CD14-positive monocyte (primary cell): ENCODE measurements around the gene ADGRE1. TPM values are rescaled to one million over a fixed set of nuclear protein-coding genes. Genes with fewer than 3 reads are reported as not detected.

Experiments
- DNase-seq, 3 donors: peaks; one replicate each; pipeline ENCODE4 v3.0.0-alpha.2; 2011 to 2022
- H2AFZ ChIP-seq: 2 replicates; pipeline ENCODE4 v1.6.0; 2012; ENCODE audit warnings: mild to moderate bottlenecking, low read depth, low read length, inconsistent platforms; ENCODE audit not compliant: insufficient read depth, poor library complexity, severe bottlenecking
- H3K27ac ChIP-seq, 2 donors: 1 replicate in 1 of 2; 2 replicates in 1 of 2; pipeline ENCODE4 v1.5.1; 2012 to 2013; ENCODE audit warnings: low read length in 2 of 2, control low read depth in 1 of 2, inconsistent platforms in 1 of 2, low read depth in 1 of 2, mild to moderate bottlenecking in 1 of 2
- H3K27me3 ChIP-seq, 2 donors: one replicate each; pipeline versions ENCODE4 v1.6.0 to v1.6.1; 2011 to 2013; ENCODE audit warnings: low read length in 2 of 2; ENCODE audit not compliant: control insufficient read depth in 2 of 2, insufficient read depth in 2 of 2
- H3K36me3 ChIP-seq, 2 donors: replicated peaks in 1 of 2; 1 replicate in 1 of 2; 2 replicates in 1 of 2; pipeline versions ENCODE4 v1.5.1 to v1.6.1; 2012 to 2013; ENCODE audit warnings: low read length in 2 of 2, control low read depth in 1 of 2, inconsistent platforms in 1 of 2, mild to moderate bottlenecking in 1 of 2; ENCODE audit not compliant: insufficient read depth in 2 of 2, control insufficient read depth in 1 of 2
- H3K4me1 ChIP-seq, 2 donors: 1 replicate in 1 of 2; 2 replicates in 1 of 2; pipeline versions ENCODE4 v1.5.1 to v1.6.1; 2012 to 2013; ENCODE audit warnings: low read length in 2 of 2, control low read depth in 1 of 2, inconsistent platforms in 1 of 2, mild to moderate bottlenecking in 1 of 2, moderate library complexity in 1 of 2; ENCODE audit not compliant: insufficient read depth in 2 of 2, control insufficient read depth in 1 of 2
- H3K4me2 ChIP-seq: replicated peaks from 2 replicates; pipeline ENCODE3; 2012; ENCODE audit warnings: low read length, moderate library complexity, mild to moderate bottlenecking; ENCODE audit not compliant: poor library complexity, severe bottlenecking; ENCODE audit errors: extremely low read depth
- H3K4me3 ChIP-seq, 3 experiments: fragments of 200-600 bp in 1 of 3; sonication (generic) in 1 of 3; replicated peaks in 1 of 3; 1 replicate in 2 of 3; 2 replicates in 1 of 3; pipeline ENCODE4 v1.5.1; 2011 to 2013; ENCODE audit warnings: low read length in 3 of 3, mild to moderate bottlenecking in 3 of 3, control low read depth in 2 of 3, low read depth in 2 of 3, inconsistent platforms in 1 of 3, moderate library complexity in 1 of 3
- H3K79me2 ChIP-seq: 2 replicates; pipeline ENCODE4 v1.6.0; 2012; ENCODE audit warnings: mild to moderate bottlenecking, control low read depth, inconsistent platforms, low read length, moderate library complexity; ENCODE audit not compliant: insufficient read depth
- H3K9ac ChIP-seq: 2 replicates; pipeline ENCODE4 v1.6.0; 2017; ENCODE audit warnings: low read length, mild to moderate bottlenecking; ENCODE audit not compliant: insufficient read depth, poor library complexity, severe bottlenecking
- H3K9me3 ChIP-seq, 2 donors: replicated peaks in 1 of 2; 1 replicate in 1 of 2; 2 replicates in 1 of 2; pipeline versions ENCODE4 v1.5.1 to v1.6.1; 2012 to 2013; ENCODE audit warnings: low read length in 2 of 2, control low read depth in 1 of 2; ENCODE audit not compliant: control insufficient read depth in 1 of 2, insufficient read depth in 1 of 2
- H4K20me1 ChIP-seq: 2 replicates; pipeline ENCODE4 v1.6.0; 2012; ENCODE audit warnings: mild to moderate bottlenecking, low read length, control low read depth, moderate library complexity; ENCODE audit not compliant: insufficient read depth
- H3K27ac Mint-ChIP-seq, 7 donors: one replicate each; pipeline ENCODE4 v1.8.0; 2020; ENCODE audit warnings: mild to moderate bottlenecking in 7 of 7, mixed read lengths in 7 of 7, moderate library complexity in 6 of 7, inconsistent platforms in 2 of 7
- H3K27me3 Mint-ChIP-seq, 3 donors: one replicate each; pipeline ENCODE4 v1.8.0; 2021 to 2022; ENCODE audit warnings: low read depth in 3 of 3, mild to moderate bottlenecking in 3 of 3, mixed read lengths in 3 of 3, moderate library complexity in 3 of 3, inconsistent platforms in 1 of 3
- H3K36me3 Mint-ChIP-seq, 2 donors: one replicate each; pipeline ENCODE4 v1.8.0; 2020; ENCODE audit warnings: mixed read lengths in 2 of 2, inconsistent platforms in 1 of 2, mild to moderate bottlenecking in 1 of 2
- H3K4me1 Mint-ChIP-seq: one replicate; pipeline ENCODE4 v1.8.0; 2020; ENCODE audit warnings: mild to moderate bottlenecking, mixed read lengths
- H3K4me3 Mint-ChIP-seq, 2 donors: one replicate each; pipeline ENCODE4 v1.8.0; 2020; ENCODE audit warnings: mild to moderate bottlenecking in 2 of 2, mixed read lengths in 2 of 2, moderate library complexity in 1 of 2
- H3K9me3 Mint-ChIP-seq, 7 donors: one replicate each; pipeline ENCODE4 v1.8.0; 2020 to 2022; ENCODE audit warnings: mixed read lengths in 7 of 7, mild to moderate bottlenecking in 6 of 7, moderate library complexity in 6 of 7, inconsistent platforms in 2 of 7
- CTCF ChIP-seq: fragments of 200-600 bp; IDR thresholded peaks from one replicate; pipeline ENCODE4 v1.8.0; 2022; ENCODE audit warnings: antibody characterized with exemption, mild to moderate bottlenecking
- WGBS: methylation state at CpG from one replicate; pipeline ENCODE4 v1.1.5; 2013; ENCODE audit warnings: missing lambda C conversion rate; ENCODE audit not compliant: insufficient coverage; 5-methylcytosine and 5-hydroxymethylcytosine counted together
- intact Hi-C, 2 donors: fragments of 100-400 bp; cut with micrococcal nuclease; formaldehyde crosslinking; loops; one replicate each; pipeline versions ENCODE4 v1.15.0 to v1.15.1; 2023
- polyA plus RNA-seq, 3 donors: library from polyadenylated mRNA; depleted of rRNA in 1 of 3; unstranded in 2 of 3; stranded (reverse) in 1 of 3; fragments of 300-500 nt in 2 of 3; fragments of >200 nt in 1 of 3; fragmentation: Illumina TruSeq in 2 of 3; gene quantifications; 1 replicate in 2 of 3; 2 replicates in 1 of 3; pipeline ENCODE4 v1.2.3, GENCODE V29; 2012 to 2021

Gene ADGRE1
- polyA plus RNA-seq, 3 donors: 13.9 to 37.7 (median 21.6) TPM

GRCh38 chr19:6948884-6949283 is 61.5 kb downstream of the ADGRE1 start:
- no peaks in the 10 kb centered on the region for H3K9me3 ChIP-seq
- peaks cover 7% of the 10 kb centered on the region for H3K4me1 Mint-ChIP-seq
- intact Hi-C loops: no loop called here
- WGBS: no CpG with 5 or more reads among the region's 2 CpGs
- H2AFZ ChIP-seq: no peak overlapping the region
- H3K9me3 Mint-ChIP-seq: peaks cover 0 to 4% (median 0%) of the 10 kb centered on the region in 7 donors
- no peak overlapping the region for H3K4me3 ChIP-seq
- TF ChIP-seq CTCF: no peak
- H3K36me3 Mint-ChIP-seq: no peaks in the 10 kb centered on the region
- H4K20me1 ChIP-seq: no peaks in the 10 kb centered on the region
- H3K36me3 ChIP-seq: no peaks in the 10 kb centered on the region
- no peak overlapping the region for H3K27ac ChIP-seq
- H3K27ac Mint-ChIP-seq: no peak overlapping the region
- no peak overlapping the region for H3K9ac ChIP-seq
- no peaks in the 10 kb centered on the region for H3K27me3 ChIP-seq
- no peak overlapping the region for H3K4me2 ChIP-seq
- H3K4me3 Mint-ChIP-seq: no peak overlapping the region
- DNase-seq: no peak
- peaks cover 4 to 9% (median 6%) of the 10 kb centered on the region in 3 donors for H3K27me3 Mint-ChIP-seq
- no peaks in the 10 kb centered on the region for H3K79me2 ChIP-seq
- no peaks in the 10 kb centered on the region for H3K4me1 ChIP-seq

GRCh38 chr19:6952956-6953355 is 65.6 kb downstream of the ADGRE1 start:
- Mint-ChIP-seq H3K27me3 (peaks cover 2 to 7% (median 6%) of the 10 kb centered on the region in 3 donors), H3K36me3 (no peaks in the 10 kb centered on the region), H3K4me1 (peaks cover 2% of the 10 kb centered on the region), H3K4me3 (no peak overlapping the region), H3K27ac (no peak overlapping the region), H3K9me3 (peaks cover 0 to 9% (median 1%) of the 10 kb centered on the region in 7 donors)
- Histone ChIP-seq H3K4me1 (no peaks in the 10 kb centered on the region), H3K79me2 (no peaks in the 10 kb centered on the region), H3K9ac (no peak overlapping the region), H3K27me3 (no peaks in the 10 kb centered on the region), H3K4me2 (no peak overlapping the region), H3K36me3 (no peaks in the 10 kb centered on the region), H2AFZ (no peak overlapping the region), H3K4me3 (no peak overlapping the region), H3K9me3 (no peaks in the 10 kb centered on the region), H3K27ac (no peak overlapping the region), H4K20me1 (no peaks in the 10 kb centered on the region)
- intact Hi-C loops: no loop called here
- WGBS: 91% methylated on average over 7 of the region's 9 CpGs
- no peak for TF ChIP-seq CTCF
- no peak for DNase-seq
